GM21381 (cell line): ENCODE data around the gene ASB8.
A peak's percentile ranks its signal among the peaks of the same experiment; 100 is the strongest.
"Not testable (repeated sequence)": the region's sequence is repeated elsewhere in the genome, so short reads cannot be mapped to it uniquely, and the experiment has no call there.

Experiments
- ATAC-seq: cut with Tn5 transposase; IDR thresholded peaks from one replicate; pipeline ENCODE4 v1.9.1; 2021; ENCODE audit warnings: mild to moderate bottlenecking, moderate library complexity; ENCODE audit not compliant: unreplicated experiment

The ASB8 gene

DNA sequence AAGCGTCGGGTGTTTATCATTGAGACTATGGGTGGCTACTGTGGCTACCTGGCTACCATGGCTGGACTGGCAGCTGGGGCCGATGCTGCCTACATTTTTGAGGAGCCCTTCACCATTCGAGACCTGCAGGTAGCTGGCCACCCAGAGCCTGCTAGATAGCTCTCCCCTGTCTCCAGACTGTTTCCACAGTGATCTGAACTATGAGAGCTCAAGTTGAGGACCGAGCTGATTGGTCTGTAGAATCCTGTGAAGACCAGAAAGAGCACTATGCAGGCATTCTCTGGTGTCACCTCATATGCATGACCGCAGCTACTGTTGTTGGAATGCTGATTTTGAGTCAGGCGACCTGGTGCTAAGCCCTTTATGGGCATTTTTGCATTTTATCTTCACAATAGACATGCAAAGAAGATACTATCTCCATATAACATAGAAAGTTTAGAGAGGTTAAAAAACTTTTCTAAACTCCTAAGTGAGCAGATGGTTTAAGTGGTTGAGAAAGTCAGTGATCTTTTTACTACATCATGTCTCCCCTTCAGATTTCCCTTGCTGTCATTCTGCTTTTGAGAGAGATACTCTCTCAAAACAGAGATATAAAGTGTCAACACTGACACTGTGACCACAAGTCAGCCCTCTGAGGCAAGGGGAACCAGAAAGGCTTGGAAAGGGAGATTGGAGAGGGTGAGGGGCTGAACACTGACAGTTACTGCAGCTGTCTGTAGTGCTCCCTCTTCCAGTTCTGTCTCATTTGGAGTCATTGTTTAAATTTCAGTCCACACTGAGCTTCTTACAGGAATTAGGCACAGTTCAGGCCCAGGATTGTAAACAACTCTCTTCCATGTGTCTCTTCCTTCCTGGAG is 14.3 kb downstream of the ASB8 start:
- ATAC-seq: no peak

DNA sequence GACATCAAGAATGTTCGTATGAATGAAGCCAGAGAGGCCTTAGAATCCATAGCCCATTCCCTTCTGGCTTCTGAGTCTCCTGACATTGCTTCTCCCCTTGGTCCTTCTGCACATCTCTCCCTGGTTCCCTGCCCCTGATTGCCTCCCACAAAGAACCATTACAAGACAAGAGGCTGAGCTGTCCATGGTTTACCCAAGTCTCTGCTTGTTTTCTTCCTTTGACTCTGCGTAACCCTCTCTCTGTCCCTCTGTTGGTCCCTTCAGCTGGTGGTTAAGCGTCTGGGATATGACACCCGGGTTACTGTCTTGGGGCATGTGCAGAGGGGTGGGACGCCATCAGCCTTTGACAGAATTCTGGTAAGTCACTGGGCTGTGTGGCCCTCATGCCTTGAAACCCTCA is 22.3 kb downstream of the ASB8 start:
- ATAC-seq: no peak

DNA sequence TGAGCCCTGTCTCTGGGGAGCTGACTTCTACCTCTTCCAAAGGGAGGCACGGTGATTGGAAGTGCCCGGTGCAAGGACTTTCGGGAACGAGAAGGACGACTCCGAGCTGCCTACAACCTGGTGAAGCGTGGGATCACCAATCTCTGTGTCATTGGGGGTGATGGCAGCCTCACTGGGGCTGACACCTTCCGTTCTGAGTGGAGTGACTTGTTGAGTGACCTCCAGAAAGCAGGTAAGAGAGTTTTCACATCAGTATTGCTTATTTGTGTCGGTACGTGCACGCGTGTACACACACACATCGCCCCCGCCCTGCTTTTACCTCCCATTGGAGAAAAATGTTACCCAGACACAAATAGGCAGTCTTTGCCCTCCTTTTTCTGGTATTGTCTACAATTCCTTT is 24.5 kb downstream of the ASB8 start:
- no peak for ATAC-seq

GRCh38 chr12:48131517-48131916 is 25.8 kb downstream of the ASB8 start:
- no peak for ATAC-seq

DNA sequence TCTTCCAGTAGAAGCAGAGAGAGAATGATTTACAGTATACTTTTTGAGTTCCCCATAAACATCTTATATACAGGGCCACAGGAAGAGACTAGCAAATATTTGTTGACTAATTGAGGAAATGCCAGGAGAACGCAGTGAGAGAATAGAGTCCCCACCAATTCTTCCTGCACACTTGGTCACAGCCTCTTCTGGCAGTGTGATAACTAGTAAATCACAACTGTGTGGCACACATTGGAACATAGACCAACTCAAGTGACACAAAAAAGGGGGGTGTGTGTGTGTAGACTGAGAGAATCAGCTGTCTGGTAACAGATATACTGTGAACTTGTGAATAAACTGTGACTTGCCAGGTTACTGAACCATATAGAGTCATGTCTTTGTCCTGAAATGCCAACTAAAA is 27.9 kb downstream of the ASB8 start:
- ATAC-seq: no peak

GRCh38 chr12:48128800-48129199 is 28.5 kb downstream of the ASB8 start:
- no peak for ATAC-seq

- ATAC-seq: no peak
Measured at GRCh38 chr12:48126953-48127630, 30.2 kb downstream of the ASB8 start.

DNA sequence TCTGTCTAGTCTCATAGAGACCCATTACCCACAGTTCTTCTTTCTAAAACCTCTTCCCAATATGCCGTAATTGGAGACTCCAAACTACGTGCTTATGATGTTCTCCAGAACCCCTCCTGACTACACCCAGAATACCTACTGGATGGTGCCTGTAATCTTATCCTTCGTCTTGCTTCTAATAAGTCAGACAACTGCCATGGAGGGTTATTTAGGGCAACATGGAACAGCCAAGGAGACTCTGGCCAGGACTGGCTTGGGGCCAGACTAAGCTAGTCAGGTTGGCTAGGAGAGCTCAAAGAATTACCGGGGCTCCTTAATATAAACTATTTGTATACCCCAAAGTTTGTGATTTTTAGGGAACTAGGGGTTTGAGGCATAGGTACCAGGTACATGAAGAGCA is 31.3 kb downstream of the ASB8 start:
- ATAC-seq: no peak

DNA sequence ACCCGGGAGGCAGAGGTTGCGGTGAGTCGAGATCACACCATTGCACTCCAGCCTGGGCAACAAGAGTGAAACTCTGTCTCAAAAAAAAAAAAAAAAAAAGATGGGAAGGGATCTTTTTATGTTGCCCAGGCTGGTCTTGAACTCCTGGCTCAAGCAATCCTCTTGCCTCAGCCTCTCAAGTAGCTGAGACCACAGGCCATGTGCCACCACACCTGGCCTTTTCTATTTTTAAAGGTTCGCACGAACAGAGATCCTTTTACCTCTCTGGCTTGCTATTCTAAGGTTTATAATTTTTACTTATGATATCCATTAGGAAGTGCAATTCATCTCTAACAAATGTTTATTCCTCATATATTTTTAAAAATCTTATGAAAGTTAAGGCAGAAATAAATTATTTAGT is 31.8 kb downstream of the ASB8 start:
- not testable (repeated sequence) for ATAC-seq

GRCh38 chr12:48123169-48123568 is 34.1 kb downstream of the ASB8 start:
- no peak for ATAC-seq

- no peak for ATAC-seq
Measured at GRCh38 chr12:48122065-48122834, 35.1 kb downstream of the ASB8 start.

DNA sequence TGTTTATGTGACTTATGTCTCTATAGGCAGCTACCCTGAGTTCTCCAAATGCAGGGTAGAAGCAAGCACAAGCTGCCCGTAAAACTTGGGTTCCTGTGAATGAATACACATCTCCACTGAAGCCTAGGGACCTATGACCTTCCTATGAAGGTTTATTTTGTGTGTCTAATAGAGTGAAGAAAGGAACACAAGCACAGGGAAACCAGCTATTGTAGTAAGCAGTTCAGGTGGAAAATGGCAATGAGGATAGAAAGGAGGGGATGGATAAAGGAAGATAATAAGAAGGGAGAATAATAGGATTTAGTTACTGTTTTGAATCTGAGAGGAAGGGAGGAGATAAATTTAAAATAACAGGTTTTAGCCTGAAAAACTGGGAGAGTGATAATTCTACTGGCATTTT is 35.8 kb downstream of the ASB8 start:
- ATAC-seq: no peak

- ATAC-seq: no peak
Measured at GRCh38 chr12:48119834-48120195, 37.5 kb downstream of the ASB8 start.

DNA sequence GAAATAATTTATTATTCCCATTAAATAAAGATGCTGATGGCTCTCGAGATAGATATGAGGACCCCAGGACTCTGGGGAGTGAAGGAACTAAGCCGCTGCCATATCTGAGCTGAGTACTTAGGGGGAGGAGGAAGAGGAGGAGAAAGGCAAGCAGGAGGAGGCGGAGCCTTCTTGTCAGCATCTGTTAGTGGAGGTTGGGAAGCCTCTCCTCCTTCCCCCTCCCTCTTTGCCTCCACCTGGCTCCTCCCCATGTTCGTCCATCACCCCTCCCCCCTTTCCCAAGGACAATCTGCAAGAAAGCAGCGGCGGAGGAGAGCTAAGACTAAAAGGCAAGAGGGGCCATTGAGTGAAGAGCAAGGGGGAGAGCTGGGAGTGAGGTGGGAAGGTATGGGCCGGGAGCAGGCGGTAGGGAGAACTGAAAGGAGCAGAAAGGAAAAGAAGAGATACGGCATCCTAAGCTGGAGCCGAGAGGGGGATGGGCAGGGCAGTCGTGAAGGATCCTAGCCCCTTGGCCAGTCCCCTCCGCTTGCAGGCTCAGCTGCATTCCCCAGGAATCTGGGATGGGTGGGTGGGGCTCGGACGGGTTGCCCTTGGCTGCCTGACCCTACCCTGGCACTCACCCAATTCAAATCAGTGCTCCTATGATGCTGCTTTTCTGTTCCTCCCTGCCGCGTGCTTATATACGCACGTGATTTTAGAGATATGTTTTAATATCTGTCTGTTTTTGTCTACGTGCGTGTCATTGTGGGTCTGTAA is 38.1 kb downstream of the ASB8 start, which contains the start of gene PFKM:
TSS of gene PFKM (plus strand) at position 287 of the 756 bp plus-strand sequence. CDS start 3,411 bp downstream, outside the sequence.
- peak; percentile 95 for ATAC-seq

DNA sequence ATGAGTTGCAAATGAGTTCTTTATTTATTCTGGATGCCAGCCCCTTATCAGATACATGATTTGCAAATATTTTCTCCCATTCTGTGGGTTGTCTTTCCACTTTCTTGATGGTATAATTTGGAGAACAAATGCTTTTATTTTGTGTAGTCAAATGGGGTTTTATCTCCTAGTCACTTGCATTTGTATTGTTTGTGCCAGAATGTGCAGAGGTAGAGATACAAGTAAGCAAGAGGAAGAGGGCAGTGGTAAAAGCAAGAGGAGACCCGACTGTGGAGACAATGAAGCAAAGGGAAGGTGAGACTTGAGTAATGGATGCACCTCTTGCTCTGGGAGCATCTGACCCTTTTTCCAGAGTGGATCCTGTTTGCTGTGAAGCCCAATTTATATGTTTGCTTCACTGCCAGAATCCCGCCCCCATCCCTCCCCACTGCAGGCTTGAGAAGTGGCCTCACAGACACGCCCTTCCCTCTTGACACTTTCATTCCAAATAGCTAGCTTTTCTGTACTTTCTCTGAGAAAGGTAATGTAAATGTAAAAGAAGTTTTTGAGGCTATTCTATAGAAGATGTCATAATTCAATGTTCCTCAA is 38.9 kb downstream of the ASB8 start:
- no peak for ATAC-seq

DNA sequence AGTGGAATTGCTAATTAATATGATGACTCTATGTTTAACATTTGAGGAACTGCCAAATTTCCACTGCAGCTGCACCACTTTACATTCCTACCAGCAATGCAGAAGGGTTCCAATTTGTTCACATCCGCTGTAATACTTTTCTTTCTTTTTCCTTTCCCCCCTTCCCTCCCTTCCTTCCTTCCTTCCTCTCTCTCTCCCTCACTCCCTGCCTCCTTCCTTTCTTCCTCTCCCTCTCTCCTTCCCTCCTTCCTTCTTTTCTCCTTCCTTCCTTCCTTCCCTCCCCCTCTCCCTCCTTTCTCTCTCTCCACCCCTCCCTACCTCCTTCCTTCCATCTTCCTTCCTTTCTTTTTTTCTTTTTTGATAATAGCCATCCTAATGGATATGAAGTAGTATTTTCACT is 41.4 kb downstream of the ASB8 start:
- ATAC-seq: no peak

- not testable (repeated sequence) for ATAC-seq
Measured at GRCh38 chr12:48111312-48111693, 46.0 kb downstream of the ASB8 start.

GRCh38 chr12:48110691-48111311 is 46.5 kb downstream of the ASB8 start:
- no peak for ATAC-seq

DNA sequence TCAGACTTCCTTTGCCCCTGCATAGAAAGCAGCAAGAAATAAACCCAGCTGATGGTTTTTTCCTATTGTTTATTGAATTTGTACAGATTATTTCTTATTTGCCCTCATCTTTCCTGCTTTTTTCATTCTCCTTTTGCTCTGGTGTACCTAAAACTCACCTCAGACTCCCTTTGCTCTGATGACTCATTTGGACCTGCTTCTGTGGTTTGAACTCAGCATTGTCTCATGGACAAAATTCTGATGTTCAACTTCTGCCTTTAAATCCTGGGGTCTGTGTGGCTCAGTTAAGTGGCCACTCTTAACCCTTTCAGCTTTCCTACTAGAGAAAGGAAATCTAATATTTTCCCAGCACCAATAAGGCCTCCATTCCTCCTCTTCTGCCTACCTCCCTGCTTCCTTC is 47.9 kb downstream of the ASB8 start:
- ATAC-seq: no peak
